ENCODE data around the gene ANKRD11. TPM values are rescaled to one million over a fixed set of nuclear protein-coding genes. Genes with fewer than 3 reads are reported as not detected.

ANKRD11 gene
- polyA plus RNA-seq, 1 donor (not counting 4 experiments of a cell fraction or from before 2014, with no cell fraction given) = 30.1 TPM

- dilution Hi-C loops (cut with MboI; ENCODE audit: extremely low pct_ligation_motif_present, low sequenced_read_pairs) = no loop called here
- H4K20me1 ChIP-seq (ENCODE audit: control insufficient read depth, extremely low read depth, insufficient read depth, low read length) = peaks cover 16% of the 10 kb centered on the region
Measured at GRCh38 chr16:89344846-89345611, 145.3 kb downstream of the ANKRD11 start.

DNA sequence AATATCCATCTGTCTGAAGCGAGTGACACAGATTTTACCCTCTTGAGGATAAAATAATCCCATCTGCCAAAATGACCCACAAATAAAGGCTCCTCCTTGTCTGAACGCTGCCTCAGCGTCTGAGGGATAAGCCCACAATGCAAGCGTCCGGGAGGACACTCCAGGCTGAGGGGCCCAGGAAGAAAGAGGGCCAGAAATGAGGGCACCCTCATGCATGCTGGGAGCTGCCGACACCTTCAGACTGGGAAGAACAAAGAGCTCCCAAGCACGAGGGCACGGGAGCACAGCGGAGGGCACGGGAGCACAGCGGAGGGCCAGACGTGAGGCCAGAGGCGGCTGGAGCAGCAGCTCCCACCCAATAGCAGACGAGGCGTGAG is 145.9 kb downstream of the ANKRD11 start:
- Histone ChIP-seq H3K27ac (ENCODE audit: control insufficient read depth, insufficient read depth, low read length) (no peak overlapping the region), H3K79me2 (ENCODE audit: control insufficient read depth, insufficient read depth, low read length) (peaks cover 99% of the 10 kb centered on the region), H3K9ac (ENCODE audit: control insufficient read depth, extremely low read depth, insufficient read depth, low read length) (no peak overlapping the region), H3K9me1 (ENCODE audit: control insufficient read depth, extremely low read depth, insufficient read depth, low read length) (peaks cover 5% of the 10 kb centered on the region), H3K4me1 (ENCODE audit: control insufficient read depth, extremely low read depth, insufficient read depth, low read length) (peaks cover 23% of the 10 kb centered on the region), H3K4me3 (ENCODE audit: control insufficient read depth in 2 of 3, extremely low read depth in 1 of 3, insufficient read depth in 2 of 3, low read depth in 1 of 3, low read length in 3 of 3) (no peak overlapping the region), H3K4me2 (ENCODE audit: control insufficient read depth, extremely low read depth, insufficient read depth, low read depth, low read length) (no peak overlapping the region), H3K27me3 (ENCODE audit: control insufficient read depth, extremely low read depth, insufficient read depth, low read length) (no peaks in the 10 kb centered on the region), H2AFZ (ENCODE audit: control insufficient read depth, low read length) (no peak overlapping the region), H4K20me1 (ENCODE audit: control insufficient read depth, extremely low read depth, insufficient read depth, low read length) (peaks cover 16% of the 10 kb centered on the region), H3K36me3 (ENCODE audit: control insufficient read depth in 2 of 2, extremely low read depth in 1 of 2, insufficient read depth in 2 of 2, low read length in 2 of 2) (no peaks in the 10 kb centered on the region), H3K9me3 (ENCODE audit: control insufficient read depth, low read depth, low read length) (no peaks in the 10 kb centered on the region)
- DNase-seq (ENCODE audit: low read depth, low spot score) (no peak), FAIRE-seq (no peak)
- dilution Hi-C loops (cut with MboI; ENCODE audit: extremely low pct_ligation_motif_present, low sequenced_read_pairs) = no loop called here
- TF ChIP-seq, protein P1, sequence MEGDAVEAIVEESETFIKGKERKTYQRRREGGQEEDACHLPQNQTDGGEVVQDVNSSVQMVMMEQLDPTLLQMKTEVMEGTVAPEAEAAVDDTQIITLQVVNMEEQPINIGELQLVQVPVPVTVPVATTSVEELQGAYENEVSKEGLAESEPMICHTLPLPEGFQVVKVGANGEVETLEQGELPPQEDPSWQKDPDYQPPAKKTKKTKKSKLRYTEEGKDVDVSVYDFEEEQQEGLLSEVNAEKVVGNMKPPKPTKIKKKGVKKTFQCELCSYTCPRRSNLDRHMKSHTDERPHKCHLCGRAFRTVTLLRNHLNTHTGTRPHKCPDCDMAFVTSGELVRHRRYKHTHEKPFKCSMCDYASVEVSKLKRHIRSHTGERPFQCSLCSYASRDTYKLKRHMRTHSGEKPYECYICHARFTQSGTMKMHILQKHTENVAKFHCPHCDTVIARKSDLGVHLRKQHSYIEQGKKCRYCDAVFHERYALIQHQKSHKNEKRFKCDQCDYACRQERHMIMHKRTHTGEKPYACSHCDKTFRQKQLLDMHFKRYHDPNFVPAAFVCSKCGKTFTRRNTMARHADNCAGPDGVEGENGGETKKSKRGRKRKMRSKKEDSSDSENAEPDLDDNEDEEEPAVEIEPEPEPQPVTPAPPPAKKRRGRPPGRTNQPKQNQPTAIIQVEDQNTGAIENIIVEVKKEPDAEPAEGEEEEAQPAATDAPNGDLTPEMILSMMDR (optimal IDR thresholded peaks at IDR 0.05 in 1 of 3, IDR thresholded peaks at IDR 0.05 in 1 of 3, conservative IDR thresholded peaks at IDR 0.05 in 1 of 3; ENCODE audit: extremely low read depth in 1 of 3, insufficient read depth in 2 of 3, low read length in 3 of 3) = no peak
- TF ChIP-seq EZH2 (IDR thresholded peaks at IDR 0.05; ENCODE audit: low read length) = no peak

More at GRCh38 chr16:89344846-89345611, 145.3 kb downstream of the ANKRD11 start:
- Histone ChIP-seq H3K4me3 (ENCODE audit: control insufficient read depth in 2 of 3, extremely low read depth in 1 of 3, insufficient read depth in 2 of 3, low read depth in 1 of 3, low read length in 3 of 3) (no peak overlapping the region), H3K36me3 (ENCODE audit: control insufficient read depth in 2 of 2, extremely low read depth in 1 of 2, insufficient read depth in 2 of 2, low read length in 2 of 2) (no peaks in the 10 kb centered on the region), H3K27me3 (ENCODE audit: control insufficient read depth, extremely low read depth, insufficient read depth, low read length) (no peaks in the 10 kb centered on the region), H3K9ac (ENCODE audit: control insufficient read depth, extremely low read depth, insufficient read depth, low read length) (no peak overlapping the region), H3K27ac (ENCODE audit: control insufficient read depth, insufficient read depth, low read length) (no peak overlapping the region), H3K79me2 (ENCODE audit: control insufficient read depth, insufficient read depth, low read length) (peaks cover 99% of the 10 kb centered on the region), H3K9me3 (ENCODE audit: control insufficient read depth, low read depth, low read length) (no peaks in the 10 kb centered on the region), H3K9me1 (ENCODE audit: control insufficient read depth, extremely low read depth, insufficient read depth, low read length) (peaks cover 5% of the 10 kb centered on the region), H3K4me2 (ENCODE audit: control insufficient read depth, extremely low read depth, insufficient read depth, low read depth, low read length) (no peak overlapping the region), H2AFZ (ENCODE audit: control insufficient read depth, low read length) (no peak overlapping the region), H3K4me1 (ENCODE audit: control insufficient read depth, extremely low read depth, insufficient read depth, low read length) (peaks cover 23% of the 10 kb centered on the region)
- DNase-seq (ENCODE audit: low read depth, low spot score) (no peak), FAIRE-seq (no peak)
- TF ChIP-seq, protein P1 (optimal IDR thresholded peaks at IDR 0.05 in 1 of 3, IDR thresholded peaks at IDR 0.05 in 1 of 3, conservative IDR thresholded peaks at IDR 0.05 in 1 of 3; ENCODE audit: extremely low read depth in 1 of 3, insufficient read depth in 2 of 3, low read length in 3 of 3) = no peak
- TF ChIP-seq EZH2 (IDR thresholded peaks at IDR 0.05; ENCODE audit: low read length) = no peak
